ENCODE data around the gene PRKCSH.
A peak's percentile ranks its signal among the peaks of the same experiment; 100 is the strongest.

The PRKCSH gene

DNA sequence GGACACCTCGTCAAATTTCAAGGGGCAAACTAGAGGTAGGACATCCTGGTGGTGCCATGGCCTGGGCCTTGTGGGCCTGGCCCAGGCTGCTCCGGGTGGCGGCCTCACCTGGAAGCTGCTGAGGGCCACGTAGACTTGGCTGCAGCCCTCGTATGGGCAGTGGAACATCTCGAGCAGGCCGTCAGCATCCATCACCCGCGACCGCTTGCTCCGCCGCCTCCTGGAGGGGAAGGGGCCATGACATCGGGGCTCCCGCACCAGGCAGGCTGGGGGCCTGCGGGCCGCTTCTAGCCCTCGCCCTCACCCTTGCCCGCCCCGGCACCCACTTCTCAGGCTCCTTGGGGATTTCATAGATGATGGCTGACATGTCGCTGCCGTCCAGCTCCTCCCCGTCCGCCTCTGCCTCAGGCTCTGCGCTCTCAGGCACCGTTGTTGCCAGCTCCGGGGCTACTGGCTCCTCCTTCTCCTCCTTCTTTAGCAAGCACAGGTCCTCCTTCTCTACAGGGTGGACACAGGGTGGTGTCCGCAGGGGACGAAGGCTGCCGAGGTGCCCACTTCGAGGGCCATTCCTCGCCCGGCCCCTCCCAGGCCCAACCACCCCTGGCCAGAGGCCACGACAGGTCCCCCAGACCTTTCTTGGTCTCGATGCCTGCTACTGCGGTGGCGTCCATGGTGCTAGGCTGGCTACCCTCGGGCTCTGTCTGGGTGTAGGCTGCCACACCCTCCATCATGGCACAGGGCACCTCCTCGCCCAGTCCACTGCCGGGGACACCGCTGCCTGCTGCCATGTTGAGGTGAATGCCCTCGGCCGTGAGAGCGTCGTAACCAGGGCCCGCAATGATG is 51.4 kb downstream of the PRKCSH start:
- DNase-seq = no peak
- intact Hi-C loops (cut with DNase I) = no loop called here

DNA sequence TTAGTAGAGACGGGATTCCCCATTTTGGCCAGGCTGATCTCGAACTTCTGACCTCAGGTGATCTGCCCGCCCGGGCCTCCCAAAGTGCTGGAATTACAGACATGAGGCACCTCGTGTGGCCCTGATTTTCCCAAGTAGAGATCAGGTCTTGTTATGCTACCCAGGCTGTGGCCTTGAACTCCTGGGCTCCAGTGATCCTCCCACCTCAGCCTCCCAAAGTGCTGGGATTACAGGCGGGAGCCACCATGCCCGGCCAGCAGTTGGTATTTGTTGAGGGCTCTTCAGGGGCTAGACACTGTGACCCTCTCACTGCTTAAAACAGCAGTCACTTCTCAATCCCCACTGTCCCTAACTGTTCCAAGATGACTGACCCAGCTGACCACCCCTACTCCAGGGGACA is 53.9 kb downstream of the PRKCSH start:
- intact Hi-C loops (cut with DNase I) = no loop called here
- DNase-seq = no peak

DNA sequence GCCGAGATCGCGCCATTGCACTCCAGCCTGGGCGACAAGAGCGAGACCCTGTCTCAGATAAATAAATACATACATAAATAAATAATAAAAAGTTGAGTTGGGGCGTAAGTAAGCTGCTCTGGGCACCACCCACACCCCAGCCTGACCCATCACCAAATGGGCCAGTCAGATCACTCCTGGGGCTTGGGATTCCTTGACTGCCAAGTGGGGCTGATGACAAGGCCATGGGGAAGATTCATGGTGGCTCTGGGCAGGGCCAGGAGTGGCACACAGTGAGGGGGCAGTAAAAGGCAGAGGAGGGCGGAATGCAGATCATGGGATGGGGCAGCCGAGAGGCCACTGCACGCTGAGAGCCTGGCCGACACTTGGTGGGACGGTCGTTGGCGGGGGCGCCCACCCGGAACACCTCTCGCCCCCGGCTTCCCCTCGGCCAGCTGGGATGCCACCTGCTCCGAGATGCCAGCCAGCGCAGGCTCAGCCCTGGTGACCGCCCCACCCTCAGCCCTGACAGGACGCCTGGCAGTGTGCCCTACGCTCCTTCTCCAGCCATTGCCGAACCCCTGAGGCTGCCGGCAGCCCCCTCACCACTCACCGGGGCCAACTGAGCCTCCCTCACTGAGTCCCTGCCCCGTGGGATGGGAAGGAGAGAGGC is 59.3 kb downstream of the PRKCSH start:
- DNase-seq = no peak
- intact Hi-C loops (cut with DNase I) = no loop called here

DNA sequence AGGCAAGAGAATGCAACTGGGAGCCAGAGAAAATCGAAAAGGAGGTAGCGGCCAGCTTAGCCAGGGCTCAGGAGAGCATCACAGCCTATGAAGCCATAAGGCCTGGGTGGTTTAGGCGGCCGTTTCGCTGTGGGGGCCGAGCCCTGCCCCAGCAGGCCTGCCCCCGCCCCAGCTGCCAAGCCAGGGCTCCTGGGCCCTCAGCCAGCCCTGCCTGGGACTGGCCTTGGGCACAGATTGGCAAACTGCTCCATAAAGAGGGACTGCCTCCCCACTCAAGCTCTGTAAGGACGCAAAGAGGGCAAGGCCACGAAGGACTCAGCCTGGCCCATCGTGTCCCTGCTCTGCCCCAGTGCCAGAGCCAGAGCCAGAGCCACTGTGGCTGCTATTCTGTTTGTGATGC is 60.0 kb downstream of the PRKCSH start:
- intact Hi-C loops (cut with DNase I) = no loop called here
- DNase-seq = no peak

DNA sequence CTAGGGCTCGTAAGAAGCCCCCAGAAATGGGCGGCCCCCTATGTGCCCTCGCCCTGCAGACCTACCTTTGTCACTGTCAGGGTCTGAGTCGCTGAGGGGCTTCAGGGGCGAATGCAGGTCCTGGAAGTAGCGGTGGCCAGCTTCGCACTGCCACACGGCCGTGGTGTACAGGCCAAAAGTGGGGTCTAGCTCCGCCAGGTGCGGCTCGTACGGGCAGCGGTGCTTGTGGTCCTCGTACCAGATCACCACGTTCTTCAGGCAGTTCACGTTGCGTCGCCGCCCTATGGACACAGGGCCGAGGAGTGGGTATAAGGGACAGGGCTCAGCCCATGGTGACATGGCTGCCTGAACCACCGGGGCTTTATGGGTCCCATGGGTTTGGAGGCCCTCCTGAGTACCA is 60.5 kb downstream of the PRKCSH start:
- no peak for DNase-seq
- intact Hi-C loops (cut with DNase I) = no loop called here

DNA sequence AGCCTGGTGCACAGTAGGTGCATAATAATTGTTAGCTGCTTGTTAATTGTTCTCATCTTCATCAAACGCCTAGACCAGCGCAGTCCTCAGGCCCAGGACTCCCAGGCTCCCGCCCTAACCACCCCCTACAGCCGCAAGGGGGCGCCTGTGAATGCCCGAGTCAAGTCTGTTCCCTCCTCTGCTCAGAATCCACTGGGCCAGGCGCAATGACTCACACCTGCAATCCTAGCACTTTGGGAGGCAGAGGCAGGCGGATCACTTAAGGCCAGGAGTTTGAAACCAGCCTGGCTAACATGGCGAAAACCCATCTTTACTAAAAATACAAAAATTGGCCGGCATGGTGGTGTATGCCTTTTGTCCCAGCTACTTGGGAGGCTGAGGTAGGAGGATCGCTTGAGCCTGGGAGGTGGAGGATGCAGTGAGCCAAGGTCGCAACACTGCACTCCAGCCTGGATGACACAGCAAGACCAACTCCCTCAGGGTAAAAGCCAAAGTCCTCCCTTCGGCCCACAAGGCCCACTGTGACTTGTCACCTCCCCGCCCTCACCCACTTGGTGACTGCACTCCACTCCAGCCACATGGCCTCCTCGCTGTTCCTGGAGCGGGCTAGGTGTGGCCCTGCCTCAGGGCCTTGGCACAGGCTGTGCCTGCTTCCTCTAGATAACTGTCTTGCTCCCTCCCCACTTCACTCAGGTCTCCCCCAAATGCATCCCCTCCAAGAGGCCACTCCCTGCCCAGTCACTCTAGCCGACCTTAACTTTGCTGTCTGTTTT is 61.1 kb downstream of the PRKCSH start:
- intact Hi-C loops (cut with DNase I) = no loop called here
- DNase-seq = peak in 8 of 10 donors; percentile 47 to 92 (median 62)

DNA sequence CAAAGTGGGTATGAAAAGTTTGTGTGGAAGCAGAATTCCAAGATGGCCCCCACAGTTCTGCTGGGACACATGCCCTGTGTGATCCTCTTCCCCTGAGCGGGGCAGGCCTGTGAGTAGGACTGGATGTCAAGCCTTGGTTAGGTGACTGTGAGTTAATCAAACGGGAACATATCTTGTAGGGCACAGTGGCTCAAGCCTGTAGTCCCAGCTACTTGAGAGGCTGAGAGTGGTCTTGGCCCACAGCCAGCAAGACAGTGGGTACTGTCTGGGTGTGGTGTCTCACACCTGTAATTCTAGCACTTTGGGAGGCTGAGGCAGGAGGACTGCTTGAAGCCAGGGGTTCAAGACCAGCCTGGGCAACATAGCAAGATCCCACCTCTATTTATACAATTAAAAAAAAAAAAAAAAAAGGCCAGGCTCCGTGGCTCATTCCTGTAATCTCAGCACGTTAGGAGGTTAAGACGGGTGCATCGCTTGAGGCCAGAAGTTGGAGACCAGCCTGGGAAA is 63.8 kb downstream of the PRKCSH start:
- intact Hi-C loops (cut with DNase I) = no loop called here
- no peak for DNase-seq

DNA sequence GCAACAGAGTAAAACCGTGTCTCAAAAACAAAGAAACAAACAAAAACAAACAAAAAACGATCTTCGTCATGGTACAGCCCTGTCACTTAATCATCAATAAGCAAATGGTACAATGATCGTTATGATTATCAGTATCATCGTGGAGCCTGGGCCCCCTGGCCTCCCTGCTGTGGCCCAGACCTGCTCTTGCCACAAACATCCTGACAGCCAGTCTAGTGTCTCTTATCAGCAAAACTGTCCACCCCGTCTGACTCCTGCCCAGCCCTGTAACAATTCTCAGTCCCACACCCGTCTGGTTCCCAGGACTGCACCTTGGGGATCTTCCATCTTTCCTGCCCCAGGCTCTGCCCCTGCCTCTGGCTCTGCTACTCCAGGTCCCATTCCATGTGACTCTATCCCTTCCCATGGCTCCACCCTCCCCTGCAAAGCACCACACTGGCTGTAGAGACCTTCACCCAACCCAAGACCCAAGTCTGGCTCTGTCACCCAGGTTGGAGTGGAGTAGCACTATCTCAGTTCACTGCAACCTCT is 64.5 kb downstream of the PRKCSH start:
- no peak for DNase-seq
- intact Hi-C loops (cut with DNase I) = no loop called here
